Activated T-helper 2 cell treated with anti-CD3 and anti-CD28 coated beads, Interferon-gamma antibody, Interleukin-2, Interleukin-4, amounts not matched to agents 10 μg/mL and 5 μg/mL and 100 μg/mL, durations not matched to agents 14 hours and 24 hours and 36 hours (primary cell): Measurements from ENCODE around the gene SNAPC5. TPM values are rescaled to one million over a fixed set of nuclear protein-coding genes. Genes with fewer than 3 reads are reported as not detected.
"Not testable (repeated sequence)": the region's sequence is repeated elsewhere in the genome, so short reads cannot be mapped to it uniquely, and the experiment has no call there.

Source experiments
- DNase-seq: peaks from one replicate; pipeline ENCODE4 v3.0.0; 2021; ENCODE audit warnings: low spot score
- H3K27ac Mint-ChIP-seq: one replicate; pipeline ENCODE4 v1.8.0; 2021; ENCODE audit warnings: mixed read lengths
- H3K27me3 Mint-ChIP-seq: one replicate; pipeline ENCODE4 v1.8.0; 2021; ENCODE audit warnings: low read depth, mixed read lengths
- H3K36me3 Mint-ChIP-seq: one replicate; pipeline ENCODE4 v1.8.0; 2021; ENCODE audit warnings: low read depth, mixed read lengths
- H3K4me1 Mint-ChIP-seq: one replicate; pipeline ENCODE4 v1.8.0; 2021; ENCODE audit warnings: low read depth, mixed read lengths
- H3K4me3 Mint-ChIP-seq: one replicate; pipeline ENCODE4 v1.8.0; 2021; ENCODE audit warnings: low read depth, mild to moderate bottlenecking, moderate library complexity, mixed read lengths
- H3K9me3 Mint-ChIP-seq: one replicate; pipeline ENCODE4 v1.8.0; 2021; ENCODE audit warnings: mixed read lengths
- intact Hi-C: fragments of 100-400 bp; cut with micrococcal nuclease; formaldehyde crosslinking; loops from one replicate; pipeline ENCODE4 v1.15.1; 2023
- total RNA-seq: library from RNA; stranded (reverse); gene quantifications from 2 replicates; pipeline ENCODE4 v1.2.3, GENCODE V29; 2022

The SNAPC5 gene
- total RNA-seq, 1 donor from 2014 or later = 23.9 TPM

- no peaks in the 10 kb centered on the region for H3K27me3 Mint-ChIP-seq
- peak overlapping the region; percentile 99 for H3K27ac Mint-ChIP-seq
- no peaks in the 10 kb centered on the region for H3K9me3 Mint-ChIP-seq
These were observed 6.4 kb upstream of the SNAPC5 start for GRCh38 chr15:66503780-66504562.

GRCh38 chr15:66503041-66503648 is 5.6 kb upstream of the SNAPC5 start:
- peaks cover 66% of the 10 kb centered on the region for H3K36me3 Mint-ChIP-seq
- intact Hi-C loops, H3K9me3 Mint-ChIP-seq, DNase-seq, H3K27me3 Mint-ChIP-seq: not testable (repeated sequence)
- peaks cover 43% of the 10 kb centered on the region for H3K4me1 Mint-ChIP-seq
- peak overlapping the region; percentile 99 for H3K27ac Mint-ChIP-seq
- H3K4me3 Mint-ChIP-seq = peak overlapping the region; percentile 100

More at GRCh38 chr15:66503780-66504562, 6.4 kb upstream of the SNAPC5 start:
- intact Hi-C loops = no loop called here
- peak overlapping the region; percentile 100 for H3K4me3 Mint-ChIP-seq
- H3K36me3 Mint-ChIP-seq = peaks cover 61% of the 10 kb centered on the region
- H3K4me1 Mint-ChIP-seq = peaks cover 47% of the 10 kb centered on the region
- no peak for DNase-seq

GRCh38 chr15:66502491-66502890 is 4.9 kb upstream of the SNAPC5 start:
- peaks cover 42% of the 10 kb centered on the region for H3K4me1 Mint-ChIP-seq
- peak overlapping the region; percentile 100 for H3K4me3 Mint-ChIP-seq
- intact Hi-C loops = no loop called here
- no peak for DNase-seq
- no peaks in the 10 kb centered on the region for H3K9me3 Mint-ChIP-seq
- H3K36me3 Mint-ChIP-seq = peaks cover 72% of the 10 kb centered on the region
- peak overlapping the region; percentile 73 for H3K27ac Mint-ChIP-seq
- H3K27me3 Mint-ChIP-seq = no peaks in the 10 kb centered on the region

- H3K27me3 Mint-ChIP-seq, intact Hi-C loops, H3K9me3 Mint-ChIP-seq, DNase-seq: not testable (repeated sequence)
- Mint-ChIP-seq H3K36me3 (peaks cover 89% of the 10 kb centered on the region), H3K4me3 (peak overlapping the region; percentile 3), H3K4me1 (peaks cover 38% of the 10 kb centered on the region), H3K27ac (peak overlapping the region; percentile 93)
These were observed 2.8 kb upstream of the SNAPC5 start for GRCh38 chr15:66500346-66500745.

- Mint-ChIP-seq H3K27ac (peak overlapping the region; percentile 93), H3K36me3 (peaks cover 92% of the 10 kb centered on the region), H3K27me3 (no peaks in the 10 kb centered on the region), H3K4me3 (no peak overlapping the region), H3K9me3 (no peaks in the 10 kb centered on the region), H3K4me1 (peaks cover 39% of the 10 kb centered on the region)
- intact Hi-C loops = loop anchor here (2.0 kb wide), 1 partner anchor 204 kb away; no protein-coding TSS in a partner anchor
- DNase-seq = no peak
These were observed 1.2 kb upstream of the SNAPC5 start for GRCh38 chr15:66498501-66499386.

- peak overlapping the region; percentile 93 for H3K27ac Mint-ChIP-seq
- no peaks in the 10 kb centered on the region for H3K27me3 Mint-ChIP-seq
- no peaks in the 10 kb centered on the region for H3K9me3 Mint-ChIP-seq
- H3K4me1 Mint-ChIP-seq = peaks cover 30% of the 10 kb centered on the region
- no peak for DNase-seq
- H3K36me3 Mint-ChIP-seq = peaks cover 91% of the 10 kb centered on the region
- intact Hi-C loops = loop anchor here (1.0 kb wide), 2 partner anchors 111 to 141 kb away; partner anchors contain the start of genes MAP2K1 and TIPIN
- H3K4me3 Mint-ChIP-seq = peak overlapping the region; percentile 95
These were observed 536 bp downstream of the SNAPC5 start for GRCh38 chr15:66496951-66497501.

GRCh38 chr15:66494262-66494661 is 3.3 kb downstream of the SNAPC5 start:
- H3K9me3 Mint-ChIP-seq = no peaks in the 10 kb centered on the region
- intact Hi-C loops = no loop called here
- no peaks in the 10 kb centered on the region for H3K27me3 Mint-ChIP-seq
- H3K36me3 Mint-ChIP-seq = peaks cover 90% of the 10 kb centered on the region
- peaks cover 26% of the 10 kb centered on the region for H3K4me1 Mint-ChIP-seq
- H3K27ac Mint-ChIP-seq = peak overlapping the region; percentile 13
- no peak for DNase-seq
- H3K4me3 Mint-ChIP-seq = no peak overlapping the region

GRCh38 chr15:66491846-66492245 is 5.7 kb downstream of the SNAPC5 start:
- peaks cover 86% of the 10 kb centered on the region for H3K36me3 Mint-ChIP-seq
- no peak overlapping the region for H3K4me3 Mint-ChIP-seq
- intact Hi-C loops = no loop called here
- H3K27ac Mint-ChIP-seq = peak overlapping the region; percentile 28
- DNase-seq = no peak
- H3K9me3 Mint-ChIP-seq = no peaks in the 10 kb centered on the region
- peaks cover 17% of the 10 kb centered on the region for H3K4me1 Mint-ChIP-seq
- no peaks in the 10 kb centered on the region for H3K27me3 Mint-ChIP-seq

GRCh38 chr15:66489179-66489791 is 8.3 kb downstream of the SNAPC5 start:
- no peak for DNase-seq
- Mint-ChIP-seq H3K4me1 (peaks cover 7% of the 10 kb centered on the region), H3K27me3 (no peaks in the 10 kb centered on the region), H3K9me3 (no peaks in the 10 kb centered on the region), H3K4me3 (no peak overlapping the region), H3K36me3 (peaks cover 87% of the 10 kb centered on the region), H3K27ac (no peak overlapping the region)
- intact Hi-C loops = no loop called here

- H3K36me3 Mint-ChIP-seq = peaks cover 81% of the 10 kb centered on the region
- H3K9me3 Mint-ChIP-seq = no peaks in the 10 kb centered on the region
- peaks cover 7% of the 10 kb centered on the region for H3K4me1 Mint-ChIP-seq
- no peak overlapping the region for H3K4me3 Mint-ChIP-seq
- H3K27ac Mint-ChIP-seq = no peak overlapping the region
- intact Hi-C loops = no loop called here
- no peak for DNase-seq
- H3K27me3 Mint-ChIP-seq = no peaks in the 10 kb centered on the region
These were observed 9.0 kb downstream of the SNAPC5 start for GRCh38 chr15:66488525-66488924.

GRCh38 chr15:66486887-66487286 is 10.7 kb downstream of the SNAPC5 start:
- intact Hi-C loops = no loop called here
- Mint-ChIP-seq H3K27me3 (no peaks in the 10 kb centered on the region), H3K4me1 (peaks cover 7% of the 10 kb centered on the region), H3K36me3 (peaks cover 79% of the 10 kb centered on the region), H3K27ac (no peak overlapping the region), H3K9me3 (no peaks in the 10 kb centered on the region), H3K4me3 (no peak overlapping the region)
- no peak for DNase-seq

GRCh38 chr15:66484539-66485112 is 12.9 kb downstream of the SNAPC5 start:
- Mint-ChIP-seq H3K36me3 (peaks cover 72% of the 10 kb centered on the region), H3K27me3 (no peaks in the 10 kb centered on the region), H3K9me3 (no peaks in the 10 kb centered on the region), H3K4me1 (no peaks in the 10 kb centered on the region), H3K27ac (no peak overlapping the region), H3K4me3 (no peak overlapping the region)
- intact Hi-C loops = no loop called here
- no peak for DNase-seq
